Caco-2 (cell line): ENCODE data around the gene TNFAIP8L2. TPM values are rescaled to one million over a fixed set of nuclear protein-coding genes. Genes with fewer than 3 reads are reported as not detected.
"Not testable (repeated sequence)": the region's sequence is repeated elsewhere in the genome, so short reads cannot be mapped to it uniquely, and the experiment has no call there.

Source experiments
- BruUV-seq: library from RNA; stranded (reverse); fragments of 400-500 nt; replicated peaks from 2 replicates; lab custom pipeline; 2021; lab: Mats Ljungman, UMichigan
- CTCF ChIA-PET: fragments of 300-600 bp; sonication (Branson Sonifier 250); formaldehyde crosslinking; loops from one replicate; lab custom pipeline; 2022; ENCODE audit warnings: antibody characterized with exemption; lab: Charles Lee
- POLR2A ChIA-PET: fragments of 300-600 bp; sonication (Branson Sonifier 250); formaldehyde crosslinking; loops from one replicate; lab custom pipeline; 2022; ENCODE audit warnings: antibody characterized with exemption; lab: Charles Lee
- DNase-seq, 2 experiments: peaks; one replicate each; pipeline versions ENCODE4 v3.0.0 to v3.0.0-alpha.2; 2020 to 2022
- H3K27me3 ChIP-seq: replicated peaks from 2 replicates; pipeline ENCODE4 v1.6.0; 2011; ENCODE audit warnings: low read length; ENCODE audit not compliant: control insufficient read depth, insufficient read depth
- H3K36me3 ChIP-seq: 2 replicates; pipeline ENCODE4 v1.5.1; 2011; ENCODE audit warnings: low read length; ENCODE audit not compliant: control insufficient read depth, insufficient read depth
- H3K4me1 ChIP-seq: fragments of 250-450 bp; sonication (Bioruptor Pico); 2 replicates; pipeline ENCODE4 v1.5.1; 2020; ENCODE audit warnings: mild to moderate bottlenecking
- H3K4me3 ChIP-seq: 2 replicates; pipeline ENCODE4 v1.5.1; 2011; ENCODE audit warnings: low read depth, mild to moderate bottlenecking, control low read depth, low read length
- H3K9me3 ChIP-seq: fragments of 250-450 bp; sonication (Bioruptor Pico); 2 replicates; pipeline ENCODE4 v1.5.1; 2020; ENCODE audit warnings: mild to moderate bottlenecking, moderate library complexity
- H3K27ac Mint-ChIP-seq: one replicate; pipeline ENCODE4 v1.8.0; 2022; ENCODE audit warnings: mixed read lengths; ENCODE audit not compliant: unreplicated experiment
- H3K27me3 Mint-ChIP-seq: one replicate; pipeline ENCODE4 v1.8.0; 2022; ENCODE audit warnings: mixed read lengths; ENCODE audit not compliant: insufficient read depth, unreplicated experiment
- H3K36me3 Mint-ChIP-seq: one replicate; pipeline ENCODE4 v1.8.0; 2022; ENCODE audit warnings: mild to moderate bottlenecking, mixed read lengths; ENCODE audit not compliant: insufficient read depth, unreplicated experiment
- H3K4me1 Mint-ChIP-seq: one replicate; pipeline ENCODE4 v1.8.0; 2022; ENCODE audit warnings: low read depth, mixed read lengths; ENCODE audit not compliant: unreplicated experiment
- H3K4me3 Mint-ChIP-seq: one replicate; pipeline ENCODE4 v1.8.0; 2022; ENCODE audit warnings: mild to moderate bottlenecking, moderate library complexity, mixed read lengths; ENCODE audit not compliant: unreplicated experiment
- H3K9me3 Mint-ChIP-seq: one replicate; pipeline ENCODE4 v1.8.0; 2022; ENCODE audit warnings: mixed read lengths; ENCODE audit not compliant: unreplicated experiment
- CTCF ChIP-seq, 2 experiments: fragments of 200-600 bp in 1 of 2; IDR thresholded peaks; 1 replicate in 1 of 2; 2 replicates in 1 of 2; pipeline versions ENCODE4 v1.5.1 to v1.8.0; 2011 to 2022; ENCODE audit warnings: antibody characterized with exemption in 1 of 2, control low read depth in 1 of 2, inconsistent platforms in 1 of 2, low read depth in 1 of 2, low read length in 1 of 2, mild to moderate bottlenecking in 1 of 2, moderate library complexity in 1 of 2; ENCODE audit not compliant: insufficient read depth in 1 of 2, severe bottlenecking in 1 of 2, unreplicated experiment in 1 of 2
- intact Hi-C: fragments of 100-400 bp; cut with micrococcal nuclease; formaldehyde crosslinking; loops from one replicate; pipeline ENCODE4 v1.10.0; 2022; ENCODE audit not compliant: unreplicated experiment
- total RNA-seq: library from RNA; stranded (reverse); gene quantifications from 2 replicates; pipeline ENCODE4 v1.2.3, GENCODE V29; 2022

TNFAIP8L2 gene
- total RNA-seq, 1 experiment from 2014 or later, result not detected

- no peak overlapping the region for H3K4me3 Mint-ChIP-seq
- POLR2A ChIA-PET, result no interaction called here
These were observed 37.4 kb downstream of the TNFAIP8L2 start for GRCh38 chr1:151193856-151194255.

GRCh38 chr1:151194894-151195594, 38.6 kb downstream of the TNFAIP8L2 start:
- not testable (repeated sequence) for H3K9me3 Mint-ChIP-seq, H3K4me1 Mint-ChIP-seq, H3K36me3 ChIP-seq, H3K9me3 ChIP-seq, H3K27me3 ChIP-seq, H3K4me1 ChIP-seq, H3K27me3 Mint-ChIP-seq
- H3K4me3 ChIP-seq, result peak overlapping the region; percentile 34
- ChIA-PET CTCF (interaction anchor here (0.7 to 1.0 kb wide), 2 partner anchors 57 to 86 kb away, joined by 3 to 8 read pairs; no protein-coding TSS in a partner anchor), POLR2A (interaction anchor here (0.6 to 0.8 kb wide), 5 partner anchors 29 to 199 kb away, joined by 4 to 9 read pairs (median 6); partner anchors contain the start of gene MINDY1)
- BruUV-seq, result TSS peak; percentile 11
- peaks cover 40% of the 10 kb centered on the region for H3K36me3 Mint-ChIP-seq
- H3K4me3 Mint-ChIP-seq, result peak overlapping the region; percentile 89
- DNase-seq, result peak; percentile 83 to 93
- peak overlapping the region; percentile 92 for H3K27ac Mint-ChIP-seq
- intact Hi-C loops, result loop anchor here (5.0 kb wide), 3 partner anchors 317 to 797 kb away; partner anchors contain the start of genes CGN, S100A10 and SNX27

More at GRCh38 chr1:151193856-151194255, 37.4 kb downstream of the TNFAIP8L2 start:
- TF ChIP-seq CTCF (IDR thresholded peaks at IDR 0.05; ENCODE audit: insufficient read depth in 1 of 2, low read depth in 1 of 2, low read length in 1 of 2, severe bottlenecking in 1 of 2, unreplicated experiment in 1 of 2), result no peak
- H3K4me1 Mint-ChIP-seq, result peaks cover 8% of the 10 kb centered on the region
- Histone ChIP-seq H3K4me3 (no peak overlapping the region), H3K36me3 (no peaks in the 10 kb centered on the region), H3K4me1 (peaks cover 8% of the 10 kb centered on the region; the same call in 1 of the 2 replicates), H3K27me3 (no peaks in the 10 kb centered on the region), H3K9me3 (no peaks in the 10 kb centered on the region)
- DNase-seq, result no peak
- intact Hi-C loops, result no loop called here
- no peaks in the 10 kb centered on the region for H3K27me3 Mint-ChIP-seq
- peaks cover 34% of the 10 kb centered on the region for H3K36me3 Mint-ChIP-seq
- no TSS peak for BruUV-seq
- CTCF ChIA-PET, result no interaction called here
- no peak overlapping the region for H3K27ac Mint-ChIP-seq
- H3K9me3 Mint-ChIP-seq, result no peaks in the 10 kb centered on the region

- ChIA-PET CTCF (interaction anchor here (0.6 to 1.0 kb wide), 6 partner anchors 55 to 580 kb away, joined by 3 to 6 read pairs (median 4); partner anchors contain the start of gene PSMD4), POLR2A (interaction anchor here (1.6 kb wide), 2 partner anchors 58 to 85 kb away, joined by 12 read pairs; partner anchors contain the start of genes PSMD4 and ZNF687)
- Mint-ChIP-seq H3K4me3 (peak overlapping the region; percentile 89), H3K36me3 (peaks cover 42% of the 10 kb centered on the region), H3K27me3 (no peaks in the 10 kb centered on the region), H3K4me1 (peaks cover 13% of the 10 kb centered on the region), H3K9me3 (no peaks in the 10 kb centered on the region), H3K27ac (peak overlapping the region; percentile 92)
- intact Hi-C loops, result loop anchor here (1.0 to 5.0 kb wide), 5 partner anchors 55 to 796 kb away; partner anchors contain the start of genes CGN, S100A10 and SNX27
- TF ChIP-seq CTCF (IDR thresholded peaks at IDR 0.05; ENCODE audit: insufficient read depth in 1 of 2, low read depth in 1 of 2, low read length in 1 of 2, severe bottlenecking in 1 of 2, unreplicated experiment in 1 of 2), result peak; percentile 46 to 71
- H3K9me3 ChIP-seq, result no peaks in the 10 kb centered on the region
- peak overlapping the region; percentile 34 for H3K4me3 ChIP-seq
- DNase-seq, result peak; percentile 82 to 84
- H3K4me1 ChIP-seq, result peaks cover 4% of the 10 kb centered on the region; the same call in 1 of the 2 replicates
- no peaks in the 10 kb centered on the region for H3K27me3 ChIP-seq
- no peaks in the 10 kb centered on the region; the same call in 1 of the 2 replicates for H3K36me3 ChIP-seq
- TSS peak; percentile 5 for BruUV-seq
These were observed 39.9 kb downstream of the TNFAIP8L2 start for GRCh38 chr1:151196292-151196800.
